ENCODE data around the gene ASIC2. TPM values are rescaled to one million over a fixed set of nuclear protein-coding genes. Genes with fewer than 3 reads are reported as not detected.

ASIC2 gene
- total RNA-seq, 1 donor from 2014 or later, result 0.36 TPM

DNA sequence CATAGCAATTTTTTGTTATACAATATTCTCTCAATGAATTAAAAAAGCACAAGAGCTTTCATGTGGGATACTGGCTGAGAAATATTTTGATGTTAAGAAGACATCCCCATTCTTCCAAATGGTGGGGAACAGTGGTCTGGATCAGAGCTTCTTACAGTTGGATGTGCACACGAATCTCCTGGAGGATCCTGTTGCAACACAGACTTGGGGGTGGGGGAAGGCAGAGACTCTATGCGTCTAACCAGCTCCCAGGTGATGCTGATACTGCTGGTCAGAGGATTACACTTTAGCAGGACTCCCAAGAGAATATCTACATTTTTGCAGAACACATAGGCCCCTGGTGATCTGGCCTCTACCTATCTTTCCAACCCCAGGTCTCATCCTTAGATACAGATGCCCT is 193.2 kb downstream of the ASIC2 start:
- Histone ChIP-seq H3K4me1 (ENCODE audit: insufficient read depth, low read length) (no peaks in the 10 kb centered on the region), H3K36me3 (ENCODE audit: insufficient read depth, low read length) (no peaks in the 10 kb centered on the region), H3K4me3 (ENCODE audit: insufficient read depth, low read depth, low read length) (no peak overlapping the region), H3K4me2 (ENCODE audit: low read length) (no peak overlapping the region), H3K79me2 (ENCODE audit: insufficient read depth, low read length) (no peaks in the 10 kb centered on the region), H3K9ac (ENCODE audit: low read length) (no peak overlapping the region), H2AFZ (ENCODE audit: low read depth, low read length) (no peak overlapping the region), H4K20me1 (ENCODE audit: insufficient read depth, low read length) (no peaks in the 10 kb centered on the region), H3K27me3 (ENCODE audit: insufficient read depth, low read length) (peaks cover 2% of the 10 kb centered on the region), H3K27ac (ENCODE audit: low read depth, low read length) (no peak overlapping the region), H3K9me3 (ENCODE audit: insufficient read depth, low read depth, low read length) (peaks cover 5% of the 10 kb centered on the region)
- Mint-ChIP-seq H3K27ac (ENCODE audit: unreplicated experiment) (no peak overlapping the region), H3K27me3 (ENCODE audit: low read depth, unreplicated experiment) (peaks cover 38% of the 10 kb centered on the region), H3K36me3 (ENCODE audit: low read depth, unreplicated experiment) (no peaks in the 10 kb centered on the region), H3K4me3 (ENCODE audit: unreplicated experiment) (no peak overlapping the region), H3K9me3 (ENCODE audit: unreplicated experiment) (no peaks in the 10 kb centered on the region), H3K4me1 (ENCODE audit: low read depth, unreplicated experiment) (no peaks in the 10 kb centered on the region)
- no peak for DNase-seq (ENCODE audit: low read depth)
- TF ChIP-seq EZH2 (IDR thresholded peaks at IDR 0.05; ENCODE audit: insufficient read depth, low read length) (no peak), CTCF (IDR thresholded peaks at IDR 0.05; ENCODE audit: insufficient read depth, low read depth, low read length) (no peak)
- no peak for FAIRE-seq

DNA sequence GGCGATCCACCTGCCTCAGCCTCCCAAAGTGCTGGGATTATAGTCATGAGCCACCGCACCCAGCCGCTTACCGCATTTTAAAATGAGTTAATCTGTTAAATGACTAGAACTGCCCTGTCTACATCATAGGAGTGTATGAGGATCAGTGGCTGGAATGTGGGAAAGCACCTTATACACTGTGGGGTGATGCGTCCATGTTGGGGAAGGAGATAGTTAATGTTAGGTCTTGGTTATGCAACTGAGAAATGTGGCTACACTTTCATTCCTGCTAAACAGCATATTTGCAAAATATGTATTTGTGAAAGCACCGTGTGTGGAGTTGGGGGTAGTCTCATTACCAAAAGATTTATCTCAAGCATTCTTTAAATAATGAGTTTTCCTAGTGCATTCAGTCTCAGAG is 193.8 kb downstream of the ASIC2 start:
- no peak overlapping the region for H3K27ac ChIP-seq (ENCODE audit: low read depth, low read length)
- H3K4me2 ChIP-seq (ENCODE audit: low read length), result no peak overlapping the region
- FAIRE-seq (no peak), DNase-seq (ENCODE audit: low read depth) (no peak)
- no peaks in the 10 kb centered on the region for H3K79me2 ChIP-seq (ENCODE audit: insufficient read depth, low read length)
- H3K4me3 ChIP-seq (ENCODE audit: insufficient read depth, low read depth, low read length), result no peak overlapping the region
- peaks cover 43% of the 10 kb centered on the region for H3K27me3 Mint-ChIP-seq (ENCODE audit: low read depth, unreplicated experiment)
- no peaks in the 10 kb centered on the region for H3K9me3 Mint-ChIP-seq (ENCODE audit: unreplicated experiment)
- no peak overlapping the region for H3K4me3 Mint-ChIP-seq (ENCODE audit: unreplicated experiment)
- H3K4me1 Mint-ChIP-seq (ENCODE audit: low read depth, unreplicated experiment), result no peaks in the 10 kb centered on the region
- no peak overlapping the region for H3K27ac Mint-ChIP-seq (ENCODE audit: unreplicated experiment)
- peaks cover 2% of the 10 kb centered on the region for H3K27me3 ChIP-seq (ENCODE audit: insufficient read depth, low read length)
- no peak overlapping the region for H3K9ac ChIP-seq (ENCODE audit: low read length)
- no peaks in the 10 kb centered on the region for H4K20me1 ChIP-seq (ENCODE audit: insufficient read depth, low read length)
- no peak overlapping the region for H2AFZ ChIP-seq (ENCODE audit: low read depth, low read length)
- no peaks in the 10 kb centered on the region for H3K36me3 ChIP-seq (ENCODE audit: insufficient read depth, low read length)
- H3K9me3 ChIP-seq (ENCODE audit: insufficient read depth, low read depth, low read length), result peaks cover 1% of the 10 kb centered on the region
- no peak for TF ChIP-seq CTCF (IDR thresholded peaks at IDR 0.05; ENCODE audit: insufficient read depth, low read depth, low read length)
- TF ChIP-seq EZH2 (IDR thresholded peaks at IDR 0.05; ENCODE audit: insufficient read depth, low read length), result no peak
- H3K36me3 Mint-ChIP-seq (ENCODE audit: low read depth, unreplicated experiment), result no peaks in the 10 kb centered on the region
- H3K4me1 ChIP-seq (ENCODE audit: insufficient read depth, low read length), result no peaks in the 10 kb centered on the region

DNA sequence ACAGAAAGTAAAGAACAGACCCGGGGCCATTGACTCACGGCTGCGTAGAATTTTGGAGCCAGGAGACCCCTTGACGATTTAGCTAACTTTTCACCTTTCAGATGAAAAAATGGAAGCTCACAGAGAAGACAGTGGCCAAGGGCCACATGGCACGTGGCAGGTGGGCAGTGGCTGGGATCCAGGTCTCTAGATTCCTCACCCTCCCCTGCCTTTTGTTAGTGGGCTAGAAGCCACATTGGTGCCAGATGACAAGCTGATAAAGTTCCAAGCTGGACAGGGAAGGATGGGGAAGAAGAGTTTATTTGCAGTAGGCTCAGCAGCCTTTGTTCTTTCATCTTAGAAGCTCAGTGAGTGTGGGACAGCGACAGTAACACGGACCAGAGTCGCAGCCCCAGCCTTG is 195.7 kb downstream of the ASIC2 start:
- H2AFZ ChIP-seq (ENCODE audit: low read depth, low read length), result no peak overlapping the region

More for the DNA sequence above, 195.7 kb downstream of the ASIC2 start:
- no peaks in the 10 kb centered on the region for H3K36me3 ChIP-seq (ENCODE audit: insufficient read depth, low read length)
- H3K4me2 ChIP-seq (ENCODE audit: low read length), result no peak overlapping the region
- TF ChIP-seq CTCF (IDR thresholded peaks at IDR 0.05; ENCODE audit: insufficient read depth, low read depth, low read length) (no peak), EZH2 (IDR thresholded peaks at IDR 0.05; ENCODE audit: insufficient read depth, low read length) (no peak)
- Mint-ChIP-seq H3K4me3 (ENCODE audit: unreplicated experiment) (no peak overlapping the region), H3K9me3 (ENCODE audit: unreplicated experiment) (no peaks in the 10 kb centered on the region), H3K36me3 (ENCODE audit: low read depth, unreplicated experiment) (no peaks in the 10 kb centered on the region), H3K27ac (ENCODE audit: unreplicated experiment) (no peak overlapping the region), H3K4me1 (ENCODE audit: low read depth, unreplicated experiment) (no peaks in the 10 kb centered on the region), H3K27me3 (ENCODE audit: low read depth, unreplicated experiment) (peaks cover 57% of the 10 kb centered on the region)
- DNase-seq (ENCODE audit: low read depth) (no peak), FAIRE-seq (no peak)
- no peaks in the 10 kb centered on the region for H3K4me1 ChIP-seq (ENCODE audit: insufficient read depth, low read length)
- no peak overlapping the region for H3K27ac ChIP-seq (ENCODE audit: low read depth, low read length)
- H3K9ac ChIP-seq (ENCODE audit: low read length), result no peak overlapping the region
- H3K4me3 ChIP-seq (ENCODE audit: insufficient read depth, low read depth, low read length), result no peak overlapping the region
- H3K27me3 ChIP-seq (ENCODE audit: insufficient read depth, low read length), result peaks cover 2% of the 10 kb centered on the region
- H3K9me3 ChIP-seq (ENCODE audit: insufficient read depth, low read depth, low read length), result no peaks in the 10 kb centered on the region
- H4K20me1 ChIP-seq (ENCODE audit: insufficient read depth, low read length), result no peaks in the 10 kb centered on the region
- H3K79me2 ChIP-seq (ENCODE audit: insufficient read depth, low read length), result no peaks in the 10 kb centered on the region

Measured in astrocyte (in vitro differentiated cells and primary cell).